ENCODE measurements around the gene ZBTB3.
"Not testable (repeated sequence)": the region's sequence is repeated elsewhere in the genome, so short reads cannot be mapped to it uniquely, and the experiment has no call there.

Gene ZBTB3

DNA sequence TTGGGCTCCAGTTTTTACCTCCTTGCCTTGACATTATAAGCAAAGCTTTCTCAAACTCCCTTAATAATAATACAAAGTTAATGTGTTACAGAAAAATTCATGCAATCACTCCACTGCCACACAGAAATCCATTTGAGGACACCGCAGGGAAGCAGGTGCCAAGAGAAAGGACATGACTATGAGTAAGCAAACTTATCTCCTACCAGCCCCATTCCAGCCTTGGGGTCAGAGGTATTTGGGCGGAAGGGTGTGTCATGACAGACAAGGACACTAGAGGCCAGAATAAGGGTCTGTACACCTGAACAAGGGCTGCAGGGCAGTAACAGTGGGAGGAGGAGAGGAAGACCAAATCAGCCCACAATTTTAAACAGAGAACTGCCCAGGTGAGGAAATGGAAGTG lies 40.6 kb downstream of the ZBTB3 start:
- DNase-seq: no peak

DNA sequence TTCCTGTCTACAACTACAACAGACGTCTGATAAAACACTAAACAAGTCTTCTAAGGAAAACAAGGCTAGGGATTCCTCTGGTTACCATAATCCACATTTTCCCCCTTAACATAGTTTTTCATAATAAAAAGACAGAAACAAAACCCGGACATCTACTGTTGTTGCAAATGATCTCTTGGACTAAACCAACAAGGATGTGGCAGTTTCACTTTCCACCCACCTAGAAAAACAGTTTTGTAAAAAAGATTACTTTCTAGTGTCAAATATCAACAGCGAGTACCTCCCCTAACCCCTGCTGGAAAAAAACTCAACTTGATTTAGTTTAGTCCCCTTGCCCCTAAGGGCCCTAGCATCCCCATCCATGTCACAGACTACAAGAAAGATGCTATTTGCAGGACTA lies 41.1 kb downstream of the ZBTB3 start:
- no peak for DNase-seq

GRCh38 chr11:62712276-62712812 lies 41.6 kb downstream of the ZBTB3 start:
- no peak for DNase-seq

DNA sequence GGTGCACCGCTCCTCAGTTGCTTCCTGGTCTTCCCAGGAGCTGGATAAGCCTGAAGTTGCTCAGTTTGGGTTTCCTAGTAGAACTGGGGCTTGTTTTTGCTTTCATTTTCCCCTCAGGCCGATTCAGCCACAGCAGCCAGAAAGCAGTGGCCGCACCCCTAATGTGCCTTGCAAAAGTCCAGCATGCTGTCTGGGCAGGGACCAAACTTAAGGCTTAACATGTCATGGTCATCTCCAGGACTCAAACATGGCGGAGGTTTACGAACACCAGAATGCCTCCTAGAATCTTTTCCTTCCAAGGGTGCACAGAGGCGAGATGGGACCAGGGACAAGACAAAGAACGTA lies 44.0 kb downstream of the ZBTB3 start:
- peak; percentile 48 for DNase-seq

- DNase-seq: peak; percentile 96
Measured at GRCh38 chr11:62709247-62710000, 44.5 kb downstream of the ZBTB3 start.

DNA sequence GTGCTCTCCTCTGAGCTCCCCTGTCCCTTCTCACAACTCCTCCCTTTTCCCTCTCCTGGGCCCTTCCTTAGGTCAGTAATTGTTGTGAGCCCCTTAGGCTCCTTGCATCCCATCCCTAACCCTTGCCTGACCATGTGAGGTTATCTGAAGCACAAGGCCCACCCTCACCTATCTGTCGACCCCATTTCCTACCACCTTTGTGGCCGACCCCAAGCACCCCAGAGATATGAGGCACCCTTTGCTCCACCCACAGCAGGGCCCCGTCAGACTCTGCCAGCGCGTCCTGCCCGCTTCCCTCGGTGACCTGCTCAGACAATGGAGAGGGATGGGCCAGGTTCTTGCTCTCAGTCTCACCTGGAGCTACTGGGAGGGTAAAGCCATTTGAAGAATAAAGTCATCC lies 45.2 kb downstream of the ZBTB3 start:
- DNase-seq: peak; percentile 69

DNA sequence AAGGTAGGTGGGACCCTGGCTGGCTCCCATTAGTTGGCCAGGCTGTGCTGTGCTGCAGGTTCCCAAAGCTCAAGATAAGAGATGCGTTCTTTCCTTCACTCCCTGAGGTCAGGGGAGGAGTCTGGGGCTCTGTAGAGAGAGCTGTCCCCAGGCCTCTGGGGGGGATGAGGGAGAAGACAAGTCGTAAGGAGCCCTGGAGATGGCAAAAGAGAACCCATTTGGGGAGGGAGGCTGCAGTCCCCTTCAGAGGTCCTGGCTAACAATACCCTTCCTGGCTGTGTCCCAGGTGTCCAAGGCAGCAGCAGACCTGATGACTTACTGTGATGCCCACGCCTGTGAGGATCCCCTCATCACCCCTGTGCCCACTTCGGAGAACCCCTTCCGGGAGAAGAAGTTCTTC lies 45.6 kb downstream of the ZBTB3 start:
- DNase-seq: no peak

- DNase-seq: no peak
Measured at GRCh38 chr11:62707277-62707861, 46.6 kb downstream of the ZBTB3 start, which contains the start of the genes BSCL2 and GNG3. Gene BSCL2, minus strand, starts transcription at chr11:62707424. Its CDS starts 229 bp downstream, at chr11:62707195. Gene GNG3, plus strand, starts transcription at chr11:62707676. Its CDS starts 620 bp downstream, at chr11:62708296.

DNA sequence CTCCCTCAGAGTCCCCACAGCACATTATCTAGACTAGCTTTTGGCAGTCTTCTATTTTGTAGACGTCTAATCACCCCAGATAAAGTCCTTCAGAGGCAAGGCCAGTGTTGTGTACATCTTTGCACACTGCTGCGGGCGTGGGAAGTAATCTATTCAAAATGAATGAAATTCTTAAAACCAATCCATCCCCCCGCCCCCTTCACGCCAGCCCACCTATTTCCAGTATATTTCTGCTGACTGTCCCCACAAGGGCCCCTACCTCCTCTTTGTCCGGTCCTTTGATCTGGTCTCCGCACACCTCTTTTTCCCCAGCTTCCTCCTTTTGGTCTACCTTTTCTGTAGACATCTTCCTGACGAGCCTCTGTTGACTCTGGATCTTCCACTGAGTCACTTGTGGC lies 47.1 kb downstream of the ZBTB3 start:
- DNase-seq: no peak

GRCh38 chr11:62705880-62706849 lies 47.8 kb downstream of the ZBTB3 start:
- DNase-seq: peak; percentile 96

- no peak for DNase-seq
Measured at GRCh38 chr11:62705413-62705812, 48.5 kb downstream of the ZBTB3 start.

DNA sequence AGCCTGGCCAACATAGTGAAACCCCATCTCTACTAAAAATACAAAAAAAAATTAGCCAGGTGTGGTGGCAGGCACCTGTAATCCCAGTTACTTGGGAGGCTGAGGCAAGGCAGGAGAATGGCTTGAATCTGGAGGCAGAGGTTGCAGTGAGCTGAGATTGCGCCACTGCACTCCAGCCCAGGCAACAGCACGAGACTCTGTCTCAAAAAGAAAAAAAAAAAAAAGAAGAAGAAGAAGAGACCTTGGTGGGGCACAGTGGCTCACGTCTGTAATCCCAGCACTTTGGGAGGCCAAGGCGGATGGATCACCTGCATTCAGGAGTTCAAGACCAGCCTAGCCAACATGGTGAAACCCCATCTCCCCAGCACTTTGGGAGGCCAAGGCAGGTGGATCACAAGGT lies 50.0 kb downstream of the ZBTB3 start:
- DNase-seq: not testable (repeated sequence)

DNA sequence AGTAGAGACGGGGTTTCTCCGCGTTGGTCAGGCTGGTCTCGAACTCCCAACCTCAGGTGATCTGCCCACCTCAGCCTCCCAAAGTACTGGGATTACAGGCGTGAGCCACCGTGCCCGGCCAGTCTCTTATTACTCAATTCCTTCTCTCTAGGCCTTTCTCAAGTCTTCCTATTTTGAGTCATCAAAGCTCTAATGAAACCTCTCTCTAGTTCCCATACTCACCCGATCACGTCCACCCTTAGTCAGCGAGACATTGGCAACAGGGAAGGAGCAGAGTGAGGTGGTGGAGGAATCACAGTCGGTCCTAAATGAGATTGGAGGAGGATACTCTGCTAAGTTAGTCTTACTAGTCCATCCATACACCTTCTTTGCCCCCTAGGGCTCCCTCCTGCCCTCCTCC lies 51.7 kb downstream of the ZBTB3 start:
- no peak for DNase-seq
